GM12878 (cell line): ENCODE results near the gene LBR.

Experiments
- CHD4 ChIP-seq: fragments of 200-600 bp; sonication (generic); IDR thresholded peaks from 2 replicates; pipeline ENCODE4 v1.6.1; 2016; ENCODE audit warnings: mild to moderate bottlenecking
- CTCF ChIP-seq, 3 experiments: IDR thresholded peaks in 2 of 3; conservative IDR thresholded peaks in 1 of 3; 2 replicates each; pipeline ENCODE4 v1.5.1; 2011; ENCODE audit warnings: low read depth in 3 of 3, low read length in 3 of 3, mild to moderate bottlenecking in 3 of 3, control low read depth in 2 of 3, moderate library complexity in 2 of 3, inconsistent platforms in 1 of 3, mixed read lengths in 1 of 3; ENCODE audit not compliant: control insufficient read depth in 2 of 3, insufficient read depth in 1 of 3; ENCODE audit errors: extremely low read depth in 1 of 3
- REST ChIP-seq: IDR thresholded peaks from 2 replicates; pipeline ENCODE4 v1.6.1; 2012; ENCODE audit warnings: mild to moderate bottlenecking, low read depth, low read length
- ZZZ3 ChIP-seq: IDR thresholded peaks from 2 replicates; pipeline ENCODE4 v1.6.1; 2011; ENCODE audit warnings: low read depth; ENCODE audit not compliant: control insufficient read depth, insufficient read length
- TF ChIP-seq, protein P1 (sequence below): fragments of 150-350 bp; IDR thresholded peaks from 2 replicates; pipeline ENCODE4 v1.6.1; 2016; ENCODE audit warnings: low read depth, low read length
- TF ChIP-seq, protein P2 (sequence below): IDR thresholded peaks from 2 replicates; pipeline ENCODE4 v1.6.1; 2012; ENCODE audit warnings: improper control_type of control experiment, low read depth, low read length; ENCODE audit not compliant: insufficient replicate concordance

DNA sequence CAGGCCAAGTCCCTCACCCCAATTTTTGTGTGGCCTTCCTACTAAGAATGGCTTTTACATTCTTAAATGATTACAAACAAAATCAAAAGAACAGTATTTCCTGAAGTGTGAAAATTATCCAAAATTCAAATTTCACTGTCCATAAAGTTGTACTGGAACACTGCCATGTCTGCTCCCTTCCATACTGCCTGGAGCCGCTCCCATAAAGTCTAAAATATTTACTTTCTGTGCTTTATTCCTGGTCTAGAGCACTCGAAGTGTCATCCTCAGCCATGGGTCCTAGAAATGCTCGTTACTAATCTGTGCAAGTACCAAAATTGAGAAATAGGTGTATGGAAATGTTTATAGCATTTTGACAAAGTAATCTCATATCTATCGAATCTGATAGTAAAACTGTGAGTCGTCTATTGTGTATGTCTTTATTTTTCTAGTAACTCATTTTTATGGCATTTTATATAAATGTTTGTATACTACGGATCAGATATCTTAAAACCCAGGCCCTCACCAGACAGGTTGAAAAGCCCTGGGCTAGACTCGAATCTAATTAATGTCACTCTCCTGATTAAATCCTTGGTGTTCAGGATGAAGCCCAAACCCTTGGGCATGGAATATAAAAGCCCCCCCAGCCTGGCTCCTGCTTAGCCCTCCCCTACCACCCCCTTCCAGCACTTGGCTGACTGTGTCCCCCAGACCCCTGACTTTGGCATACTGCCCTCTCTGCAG is 4.9 kb downstream of the LBR start:
- no peak for TF ChIP-seq CTCF (IDR thresholded peaks at IDR 0.05 in 2 of 3, conservative IDR thresholded peaks at IDR 0.05 in 1 of 3; ENCODE audit: control insufficient read depth in 2 of 3, extremely low read depth in 1 of 3, insufficient read depth in 1 of 3, low read depth in 3 of 3, low read length in 3 of 3)
- TF ChIP-seq CHD4, result no peak
- TF ChIP-seq ZZZ3, result no peak
- TF ChIP-seq, protein P1, sequence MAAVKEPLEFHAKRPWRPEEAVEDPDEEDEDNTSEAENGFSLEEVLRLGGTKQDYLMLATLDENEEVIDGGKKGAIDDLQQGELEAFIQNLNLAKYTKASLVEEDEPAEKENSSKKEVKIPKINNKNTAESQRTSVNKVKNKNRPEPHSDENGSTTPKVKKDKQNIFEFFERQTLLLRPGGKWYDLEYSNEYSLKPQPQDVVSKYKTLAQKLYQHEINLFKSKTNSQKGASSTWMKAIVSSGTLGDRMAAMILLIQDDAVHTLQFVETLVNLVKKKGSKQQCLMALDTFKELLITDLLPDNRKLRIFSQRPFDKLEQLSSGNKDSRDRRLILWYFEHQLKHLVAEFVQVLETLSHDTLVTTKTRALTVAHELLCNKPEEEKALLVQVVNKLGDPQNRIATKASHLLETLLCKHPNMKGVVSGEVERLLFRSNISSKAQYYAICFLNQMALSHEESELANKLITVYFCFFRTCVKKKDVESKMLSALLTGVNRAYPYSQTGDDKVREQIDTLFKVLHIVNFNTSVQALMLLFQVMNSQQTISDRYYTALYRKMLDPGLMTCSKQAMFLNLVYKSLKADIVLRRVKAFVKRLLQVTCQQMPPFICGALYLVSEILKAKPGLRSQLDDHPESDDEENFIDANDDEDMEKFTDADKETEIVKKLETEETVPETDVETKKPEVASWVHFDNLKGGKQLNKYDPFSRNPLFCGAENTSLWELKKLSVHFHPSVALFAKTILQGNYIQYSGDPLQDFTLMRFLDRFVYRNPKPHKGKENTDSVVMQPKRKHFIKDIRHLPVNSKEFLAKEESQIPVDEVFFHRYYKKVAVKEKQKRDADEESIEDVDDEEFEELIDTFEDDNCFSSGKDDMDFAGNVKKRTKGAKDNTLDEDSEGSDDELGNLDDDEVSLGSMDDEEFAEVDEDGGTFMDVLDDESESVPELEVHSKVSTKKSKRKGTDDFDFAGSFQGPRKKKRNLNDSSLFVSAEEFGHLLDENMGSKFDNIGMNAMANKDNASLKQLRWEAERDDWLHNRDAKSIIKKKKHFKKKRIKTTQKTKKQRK, result no peak
- TF ChIP-seq REST, result no peak
- TF ChIP-seq, protein P2, sequence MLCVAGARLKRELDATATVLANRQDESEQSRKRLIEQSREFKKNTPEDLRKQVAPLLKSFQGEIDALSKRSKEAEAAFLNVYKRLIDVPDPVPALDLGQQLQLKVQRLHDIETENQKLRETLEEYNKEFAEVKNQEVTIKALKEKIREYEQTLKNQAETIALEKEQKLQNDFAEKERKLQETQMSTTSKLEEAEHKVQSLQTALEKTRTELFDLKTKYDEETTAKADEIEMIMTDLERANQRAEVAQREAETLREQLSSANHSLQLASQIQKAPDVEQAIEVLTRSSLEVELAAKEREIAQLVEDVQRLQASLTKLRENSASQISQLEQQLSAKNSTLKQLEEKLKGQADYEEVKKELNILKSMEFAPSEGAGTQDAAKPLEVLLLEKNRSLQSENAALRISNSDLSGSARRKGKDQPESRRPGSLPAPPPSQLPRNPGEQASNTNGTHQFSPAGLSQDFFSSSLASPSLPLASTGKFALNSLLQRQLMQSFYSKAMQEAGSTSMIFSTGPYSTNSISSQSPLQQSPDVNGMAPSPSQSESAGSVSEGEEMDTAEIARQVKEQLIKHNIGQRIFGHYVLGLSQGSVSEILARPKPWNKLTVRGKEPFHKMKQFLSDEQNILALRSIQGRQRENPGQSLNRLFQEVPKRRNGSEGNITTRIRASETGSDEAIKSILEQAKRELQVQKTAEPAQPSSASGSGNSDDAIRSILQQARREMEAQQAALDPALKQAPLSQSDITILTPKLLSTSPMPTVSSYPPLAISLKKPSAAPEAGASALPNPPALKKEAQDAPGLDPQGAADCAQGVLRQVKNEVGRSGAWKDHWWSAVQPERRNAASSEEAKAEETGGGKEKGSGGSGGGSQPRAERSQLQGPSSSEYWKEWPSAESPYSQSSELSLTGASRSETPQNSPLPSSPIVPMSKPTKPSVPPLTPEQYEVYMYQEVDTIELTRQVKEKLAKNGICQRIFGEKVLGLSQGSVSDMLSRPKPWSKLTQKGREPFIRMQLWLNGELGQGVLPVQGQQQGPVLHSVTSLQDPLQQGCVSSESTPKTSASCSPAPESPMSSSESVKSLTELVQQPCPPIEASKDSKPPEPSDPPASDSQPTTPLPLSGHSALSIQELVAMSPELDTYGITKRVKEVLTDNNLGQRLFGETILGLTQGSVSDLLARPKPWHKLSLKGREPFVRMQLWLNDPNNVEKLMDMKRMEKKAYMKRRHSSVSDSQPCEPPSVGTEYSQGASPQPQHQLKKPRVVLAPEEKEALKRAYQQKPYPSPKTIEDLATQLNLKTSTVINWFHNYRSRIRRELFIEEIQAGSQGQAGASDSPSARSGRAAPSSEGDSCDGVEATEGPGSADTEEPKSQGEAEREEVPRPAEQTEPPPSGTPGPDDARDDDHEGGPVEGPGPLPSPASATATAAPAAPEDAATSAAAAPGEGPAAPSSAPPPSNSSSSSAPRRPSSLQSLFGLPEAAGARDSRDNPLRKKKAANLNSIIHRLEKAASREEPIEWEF, result no peak
